Mesothelial cell of epicardium (in vitro differentiated cells): ENCODE data around the gene TMPRSS9. TPM values are rescaled to one million over a fixed set of nuclear protein-coding genes. Genes with fewer than 3 reads are reported as not detected.
"Not testable (repeated sequence)": the region's sequence is repeated elsewhere in the genome, so short reads cannot be mapped to it uniquely, and the experiment has no call there.

ENCODE experiments used
- DNase-seq, 2 experiments: peaks; one replicate each; pipeline ENCODE4 v3.0.0; 2021; ENCODE audit warnings: low spot score in 2 of 2; ENCODE audit not compliant: unreplicated experiment in 2 of 2
- H3K27ac Mint-ChIP-seq: 2 replicates; pipeline ENCODE4 v1.8.0; 2021; ENCODE audit warnings: mixed read lengths
- H3K27me3 Mint-ChIP-seq: 2 replicates; pipeline ENCODE4 v1.8.0; 2021; ENCODE audit warnings: low read depth, mixed read lengths
- H3K36me3 Mint-ChIP-seq: 2 replicates; pipeline ENCODE4 v1.8.0; 2021; ENCODE audit warnings: mixed read lengths
- H3K4me1 Mint-ChIP-seq: 2 replicates; pipeline ENCODE4 v1.8.0; 2021; ENCODE audit warnings: mixed read lengths
- H3K4me3 Mint-ChIP-seq: 2 replicates; pipeline ENCODE4 v1.8.0; 2021; ENCODE audit warnings: mild to moderate bottlenecking, moderate library complexity, mixed read lengths
- H3K9me3 Mint-ChIP-seq: 2 replicates; pipeline ENCODE4 v1.8.0; 2021; ENCODE audit warnings: mixed read lengths
- CTCF ChIP-seq: fragments of 200-600 bp; sonication (generic); IDR thresholded peaks from one replicate; pipeline ENCODE4 v1.5.0; 2021; ENCODE audit warnings: antibody characterized with exemption; ENCODE audit not compliant: unreplicated experiment
- total RNA-seq: library from RNA; stranded (reverse); gene quantifications from 3 replicates; pipeline ENCODE4 v1.2.1, GENCODE V29; 2021

Gene TMPRSS9
- total RNA-seq, 1 donor from 2014 or later = 1.4 TPM

GRCh38 chr19:2464389-2464788, 104.3 kb downstream of the TMPRSS9 start:
- no peaks in the 10 kb centered on the region for H3K9me3 Mint-ChIP-seq

GRCh38 chr19:2468596-2468995, 108.5 kb downstream of the TMPRSS9 start:
- H3K4me1 Mint-ChIP-seq = peaks cover 7% of the 10 kb centered on the region
- H3K27ac Mint-ChIP-seq = no peak overlapping the region
- no peaks in the 10 kb centered on the region for H3K9me3 Mint-ChIP-seq
- no peaks in the 10 kb centered on the region for H3K36me3 Mint-ChIP-seq
- H3K4me3 Mint-ChIP-seq = no peak overlapping the region
- TF ChIP-seq CTCF = no peak
- no peak for DNase-seq
- no peaks in the 10 kb centered on the region for H3K27me3 Mint-ChIP-seq

More at GRCh38 chr19:2464389-2464788, 104.3 kb downstream of the TMPRSS9 start:
- Mint-ChIP-seq H3K27me3 (no peaks in the 10 kb centered on the region), H3K36me3 (no peaks in the 10 kb centered on the region), H3K4me1 (peaks cover 11% of the 10 kb centered on the region), H3K27ac (no peak overlapping the region), H3K4me3 (no peak overlapping the region)
- no peak for TF ChIP-seq CTCF
- no peak for DNase-seq

DNA sequence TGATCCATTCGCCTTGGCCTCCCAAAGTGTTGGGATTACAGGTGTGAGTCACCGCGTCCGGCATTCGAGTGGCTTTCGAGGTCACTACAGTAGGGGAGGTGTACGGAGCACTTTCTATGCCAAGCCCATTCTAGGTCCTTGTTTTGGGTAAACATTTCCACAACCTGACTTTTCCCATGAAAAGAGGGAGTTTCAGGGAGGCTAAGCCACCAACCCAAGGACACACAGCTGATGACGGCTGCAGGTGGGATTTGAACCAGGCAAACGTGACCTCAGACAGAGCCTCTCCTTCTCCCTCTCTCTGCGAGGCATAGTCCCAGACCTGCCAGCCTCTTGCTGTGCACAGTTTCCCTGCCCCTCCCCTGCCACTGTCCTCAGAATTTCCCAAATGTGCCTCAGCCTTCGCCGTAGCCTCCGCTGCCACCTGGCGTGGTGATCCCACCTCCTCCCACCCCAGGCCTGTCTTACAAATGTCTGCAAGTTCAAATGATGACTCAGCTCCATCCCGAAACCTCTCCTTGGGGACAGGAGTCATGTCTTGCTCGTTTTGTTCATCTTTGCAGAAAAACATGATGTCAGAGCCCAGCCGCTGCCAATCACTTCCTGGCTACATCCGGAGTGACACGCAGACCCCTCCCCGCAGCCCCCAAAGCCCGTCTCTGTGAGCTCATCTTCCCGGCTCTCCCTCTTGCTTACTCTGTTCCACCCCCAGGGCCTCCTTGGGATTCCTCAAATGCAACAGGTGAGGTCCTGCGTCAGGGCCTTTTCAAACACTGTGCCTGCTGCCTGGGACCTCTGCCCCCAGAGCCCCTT, 109.2 kb downstream of the TMPRSS9 start:
- H3K4me3 Mint-ChIP-seq = no peak overlapping the region

DNA sequence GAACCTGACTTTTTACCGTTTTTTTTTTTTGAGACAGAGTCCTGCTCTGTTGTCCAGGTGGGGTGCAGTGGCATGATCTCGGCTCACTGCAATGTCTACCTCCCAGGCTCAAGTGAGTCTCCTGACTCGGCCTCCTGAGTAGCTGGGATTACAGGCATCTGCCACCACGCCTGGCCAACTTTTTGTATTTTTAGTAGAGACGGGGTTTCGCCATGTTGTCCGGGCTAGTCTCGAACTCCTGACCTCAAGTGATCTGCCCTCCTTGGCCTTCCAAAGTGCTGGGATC, 109.8 kb downstream of the TMPRSS9 start:
- not testable (repeated sequence) for DNase-seq, H3K36me3 Mint-ChIP-seq, H3K4me1 Mint-ChIP-seq, H3K27me3 Mint-ChIP-seq, H3K27ac Mint-ChIP-seq, H3K4me3 Mint-ChIP-seq, H3K9me3 Mint-ChIP-seq

More for the DNA sequence above, 109.2 kb downstream of the TMPRSS9 start:
- H3K27ac Mint-ChIP-seq = peak overlapping the region; percentile 30
- DNase-seq = no peak
- no peak for TF ChIP-seq CTCF
- no peaks in the 10 kb centered on the region for H3K36me3 Mint-ChIP-seq
- H3K9me3 Mint-ChIP-seq = no peaks in the 10 kb centered on the region
- peaks cover 7% of the 10 kb centered on the region for H3K4me1 Mint-ChIP-seq
- no peaks in the 10 kb centered on the region for H3K27me3 Mint-ChIP-seq

- peak overlapping the region; percentile 96 for H3K27ac Mint-ChIP-seq
- peak; percentile 100 for TF ChIP-seq CTCF
- H3K36me3 Mint-ChIP-seq = no peaks in the 10 kb centered on the region
- H3K4me1 Mint-ChIP-seq = peaks cover 24% of the 10 kb centered on the region
- H3K4me3 Mint-ChIP-seq = peak overlapping the region; percentile 95
- no peaks in the 10 kb centered on the region for H3K27me3 Mint-ChIP-seq
- peak; percentile 86 to 95 for DNase-seq
- no peaks in the 10 kb centered on the region for H3K9me3 Mint-ChIP-seq
These were observed 114.4 kb downstream of the TMPRSS9 start for GRCh38 chr19:2474232-2475017.
